NCI-H526 (cell line): ENCODE measurements around the gene HNF1A.

ENCODE experiments used
- DNase-seq, 2 experiments: peaks; one replicate each; lab custom pipeline; 2025; lab: John Stamatoyannopoulos, UW

HNF1A gene

GRCh38 chr12:120959111-120959878, 19.0 kb upstream of the HNF1A start:
- no peak for DNase-seq

GRCh38 chr12:120960657-120961056, 17.7 kb upstream of the HNF1A start:
- no peak for DNase-seq

GRCh38 chr12:120961604-120962531, 16.5 kb upstream of the HNF1A start:
- DNase-seq, result peak in 1 of 2 experiments; percentile 19

- no peak for DNase-seq
These were observed 15.8 kb upstream of the HNF1A start for GRCh38 chr12:120962532-120963020.

GRCh38 chr12:120964298-120964697, 14.0 kb upstream of the HNF1A start:
- no peak for DNase-seq

GRCh38 chr12:120965534-120966091, 12.7 kb upstream of the HNF1A start:
- no peak for DNase-seq

- DNase-seq, result no peak
These were observed 8.0 kb upstream of the HNF1A start for GRCh38 chr12:120970310-120970709.

GRCh38 chr12:120971299-120972180, 6.8 kb upstream of the HNF1A start:
- DNase-seq, result peak; percentile 55 to 72

- peak; percentile 93 to 95 for DNase-seq
These were observed 5.3 kb upstream of the HNF1A start for GRCh38 chr12:120972870-120973543.

- DNase-seq, result no peak
These were observed 630 bp upstream of the HNF1A start for GRCh38 chr12:120977531-120978295.

- no peak for DNase-seq
These were observed 998 bp downstream of the HNF1A start for GRCh38 chr12:120979220-120979861.

- DNase-seq, result no peak
These were observed 1.7 kb downstream of the HNF1A start for GRCh38 chr12:120979862-120980696.

GRCh38 chr12:120980800-120981368, 2.5 kb downstream of the HNF1A start:
- DNase-seq, result no peak

- DNase-seq, result no peak
These were observed 3.1 kb downstream of the HNF1A start for GRCh38 chr12:120981407-120981941.

- DNase-seq, result no peak
These were observed 4.3 kb downstream of the HNF1A start for GRCh38 chr12:120982659-120983058.

GRCh38 chr12:120983759-120984158, 5.4 kb downstream of the HNF1A start:
- DNase-seq, result no peak

GRCh38 chr12:120984351-120984898, 6.1 kb downstream of the HNF1A start:
- peak in 1 of 2 experiments; percentile 36 for DNase-seq

GRCh38 chr12:120988234-120988633, 9.9 kb downstream of the HNF1A start:
- no peak for DNase-seq
